GM06990 (cell line): ENCODE measurements around the gene HS3ST1.

Experiments used
- DNase-seq: peaks from one replicate; pipeline ENCODE4 v3.0.0-alpha.2; 2011; ENCODE audit not compliant: insufficient read length; ENCODE audit errors: extremely low read depth
- H3K27me3 ChIP-seq: replicated peaks from 2 replicates; pipeline ENCODE4 v1.6.0; 2011; ENCODE audit warnings: low read length; ENCODE audit not compliant: control insufficient read depth, insufficient read depth
- H3K36me3 ChIP-seq: 2 replicates; pipeline ENCODE4 v1.5.1; 2011; ENCODE audit warnings: low read length; ENCODE audit not compliant: control insufficient read depth, insufficient read depth
- H3K4me3 ChIP-seq: replicated peaks from 2 replicates; pipeline ENCODE4 v1.5.1; 2011; ENCODE audit warnings: low read depth, mild to moderate bottlenecking, control low read depth, low read length
- TF ChIP-seq, protein P1 (sequence below): IDR thresholded peaks from 2 replicates; pipeline ENCODE4 v1.5.1; 2011; ENCODE audit warnings: low read length, control low read depth, mild to moderate bottlenecking, inconsistent platforms; ENCODE audit not compliant: insufficient read depth, poor library complexity, severe bottlenecking

HS3ST1 gene

DNA sequence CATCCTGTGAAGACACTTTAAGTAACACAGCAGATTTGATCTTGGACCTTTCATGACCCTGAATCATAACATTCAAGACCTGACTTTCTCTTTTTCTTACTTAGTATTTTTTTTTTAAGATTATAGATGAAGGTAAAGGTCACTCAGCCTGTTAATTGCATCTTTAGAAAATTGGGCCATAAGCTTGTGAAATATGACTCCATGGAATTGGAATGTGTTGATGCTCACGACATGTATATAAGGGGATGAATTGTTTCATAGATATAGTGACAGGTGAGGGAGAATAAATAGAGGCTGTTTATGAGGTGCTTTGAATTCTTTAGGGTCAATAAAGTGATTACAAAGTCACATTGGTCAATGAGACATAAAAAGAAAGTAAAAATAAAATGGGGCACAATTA, 27.7 kb upstream of the HS3ST1 start:
- TF ChIP-seq, protein P1, sequence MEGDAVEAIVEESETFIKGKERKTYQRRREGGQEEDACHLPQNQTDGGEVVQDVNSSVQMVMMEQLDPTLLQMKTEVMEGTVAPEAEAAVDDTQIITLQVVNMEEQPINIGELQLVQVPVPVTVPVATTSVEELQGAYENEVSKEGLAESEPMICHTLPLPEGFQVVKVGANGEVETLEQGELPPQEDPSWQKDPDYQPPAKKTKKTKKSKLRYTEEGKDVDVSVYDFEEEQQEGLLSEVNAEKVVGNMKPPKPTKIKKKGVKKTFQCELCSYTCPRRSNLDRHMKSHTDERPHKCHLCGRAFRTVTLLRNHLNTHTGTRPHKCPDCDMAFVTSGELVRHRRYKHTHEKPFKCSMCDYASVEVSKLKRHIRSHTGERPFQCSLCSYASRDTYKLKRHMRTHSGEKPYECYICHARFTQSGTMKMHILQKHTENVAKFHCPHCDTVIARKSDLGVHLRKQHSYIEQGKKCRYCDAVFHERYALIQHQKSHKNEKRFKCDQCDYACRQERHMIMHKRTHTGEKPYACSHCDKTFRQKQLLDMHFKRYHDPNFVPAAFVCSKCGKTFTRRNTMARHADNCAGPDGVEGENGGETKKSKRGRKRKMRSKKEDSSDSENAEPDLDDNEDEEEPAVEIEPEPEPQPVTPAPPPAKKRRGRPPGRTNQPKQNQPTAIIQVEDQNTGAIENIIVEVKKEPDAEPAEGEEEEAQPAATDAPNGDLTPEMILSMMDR: no peak
- Histone ChIP-seq H3K36me3 (no peaks in the 10 kb centered on the region), H3K27me3 (no peaks in the 10 kb centered on the region), H3K4me3 (no peak overlapping the region)
- DNase-seq: no peak

DNA sequence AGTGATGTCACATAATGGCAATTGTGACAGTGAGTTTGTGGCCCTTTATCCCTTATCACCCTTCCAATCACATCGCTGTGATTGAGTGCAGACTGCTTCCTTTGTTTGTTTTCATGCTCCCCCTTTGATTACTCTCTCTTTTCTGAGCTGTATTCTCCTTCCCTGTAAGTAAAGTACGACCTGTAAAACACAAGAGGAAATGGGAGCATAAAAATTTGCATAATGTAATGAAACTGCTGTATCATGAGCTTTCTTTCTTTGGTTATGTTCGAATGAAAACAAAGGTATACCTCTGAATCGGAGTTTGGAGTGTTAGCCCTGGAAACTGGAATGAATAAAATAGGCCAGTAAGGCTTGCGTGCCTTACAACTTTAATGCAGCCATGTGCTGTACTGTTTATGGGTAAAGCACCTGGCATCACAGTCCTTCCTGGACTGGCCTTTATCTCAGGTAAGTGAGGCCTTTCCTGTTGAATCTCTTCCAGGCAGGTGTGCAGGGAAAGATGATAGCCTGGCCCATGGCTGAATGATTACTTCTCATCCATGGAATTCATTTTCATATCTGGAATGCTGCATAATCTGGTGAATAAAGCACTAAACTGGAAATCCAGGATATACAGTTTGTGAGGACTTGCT, 26.6 kb upstream of the HS3ST1 start:
- no peaks in the 10 kb centered on the region for H3K36me3 ChIP-seq
- DNase-seq: no peak

DNA sequence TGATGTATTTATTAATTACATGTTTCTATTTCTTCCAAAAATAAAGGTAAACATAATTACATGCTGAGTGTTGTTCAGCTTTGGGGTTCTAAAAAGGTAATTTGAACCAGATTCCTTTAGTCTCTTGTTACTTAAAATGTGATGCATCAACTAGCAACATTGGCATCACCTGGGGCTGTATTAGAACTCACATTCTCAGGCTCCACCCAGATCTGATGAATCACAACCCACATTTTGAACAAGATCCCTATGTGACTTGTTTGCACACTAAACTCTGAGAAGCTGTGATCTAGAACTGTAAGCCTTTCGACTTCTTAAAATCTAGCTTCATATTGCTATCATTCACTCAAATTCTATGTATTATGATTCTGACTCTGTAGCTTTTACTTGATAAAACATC, 23.0 kb upstream of the HS3ST1 start:
- TF ChIP-seq, protein P1: no peak
- no peaks in the 10 kb centered on the region for H3K36me3 ChIP-seq
- H3K4me3 ChIP-seq: no peak overlapping the region
- no peak for DNase-seq
- no peaks in the 10 kb centered on the region for H3K27me3 ChIP-seq

More for the DNA sequence above, 26.6 kb upstream of the HS3ST1 start:
- H3K27me3 ChIP-seq: no peaks in the 10 kb centered on the region
- no peak overlapping the region for H3K4me3 ChIP-seq
- TF ChIP-seq, protein P1: no peak

DNA sequence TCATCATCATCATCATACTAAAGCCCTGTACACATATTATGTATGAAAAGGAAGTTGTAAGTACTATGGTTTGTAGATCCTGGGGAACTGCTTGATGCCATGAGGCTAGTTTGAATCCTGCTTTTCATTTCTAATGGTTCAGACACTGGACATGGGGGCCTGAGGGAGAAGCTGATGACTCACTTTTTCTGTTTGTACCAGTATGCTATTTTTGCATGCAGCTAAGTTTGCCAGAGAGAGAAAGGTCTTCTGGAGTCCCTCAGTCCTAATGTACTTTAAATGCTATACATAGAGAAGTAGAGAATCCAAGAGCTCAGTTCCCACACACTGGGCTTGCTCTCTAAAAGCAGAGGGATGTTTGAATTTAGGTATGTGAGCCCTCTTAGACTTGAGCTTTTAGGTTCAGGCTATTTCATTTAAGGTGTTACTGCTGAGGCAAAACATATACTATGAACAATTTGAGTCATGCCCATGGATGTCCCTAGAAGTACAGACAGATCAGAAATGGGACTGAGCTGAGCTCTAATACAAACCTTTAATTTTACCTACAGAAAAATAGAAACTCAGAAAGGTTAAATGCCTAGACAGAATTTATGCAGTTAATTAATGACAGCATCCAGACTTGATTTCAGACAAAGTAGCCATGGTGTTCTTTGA, 17.6 kb upstream of the HS3ST1 start:
- Histone ChIP-seq H3K36me3 (no peaks in the 10 kb centered on the region), H3K27me3 (no peaks in the 10 kb centered on the region), H3K4me3 (no peak overlapping the region)
- DNase-seq: no peak
- TF ChIP-seq, protein P1: no peak

DNA sequence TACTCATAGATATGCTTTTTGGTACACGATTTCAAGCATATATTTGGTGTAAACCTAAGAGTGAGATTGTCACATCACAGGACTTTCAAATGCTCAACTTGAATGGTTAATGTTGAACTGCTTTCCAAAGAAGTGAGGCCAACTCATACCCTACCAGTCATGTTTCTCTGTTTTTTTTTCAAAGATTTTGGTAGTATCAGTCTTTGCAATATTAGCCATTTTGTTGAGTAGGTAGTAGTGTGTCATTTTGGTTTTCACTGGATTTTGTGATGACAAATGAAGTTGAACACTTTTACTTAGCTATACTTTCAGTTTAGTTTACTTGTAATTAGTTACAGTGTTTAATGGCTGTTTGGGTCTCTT, 12.5 kb upstream of the HS3ST1 start:
- Histone ChIP-seq H3K36me3 (no peaks in the 10 kb centered on the region), H3K4me3 (no peak overlapping the region), H3K27me3 (no peaks in the 10 kb centered on the region)
- DNase-seq: no peak
- TF ChIP-seq, protein P1: no peak
